HG02943 (cell line): ENCODE measurements around the gene AQP6.

Experiments
- ATAC-seq: cut with Tn5 transposase; IDR thresholded peaks from one replicate; pipeline ENCODE4 v1.9.1; 2021; ENCODE audit warnings: mild to moderate bottlenecking, low read depth, moderate library complexity; ENCODE audit not compliant: unreplicated experiment

Gene AQP6

GRCh38 chr12:49972641-49973360 is at the start of gene AQP6:
TSS of gene AQP6 (plus strand) at chr12:49972947. CDS start at chr12:49973174, 227 bp downstream.
- ATAC-seq: no peak

- ATAC-seq: no peak
Measured at GRCh38 chr12:49923035-49923644, 49.6 kb upstream of the AQP6 start.

GRCh38 chr12:49923880-49924556 is 48.7 kb upstream of the AQP6 start:
- ATAC-seq: no peak

GRCh38 chr12:49924628-49925246 is 48.0 kb upstream of the AQP6 start:
- no peak for ATAC-seq

- ATAC-seq: no peak
Measured at GRCh38 chr12:49925433-49926204, 47.1 kb upstream of the AQP6 start.

GRCh38 chr12:49928471-49928870 is 44.3 kb upstream of the AQP6 start:
- ATAC-seq: no peak

- ATAC-seq: no peak
Measured at GRCh38 chr12:49929581-49929980, 43.2 kb upstream of the AQP6 start.

GRCh38 chr12:49930515-49931288 is 42.0 kb upstream of the AQP6 start:
- ATAC-seq: no peak

- no peak for ATAC-seq
Measured at GRCh38 chr12:49932023-49932422, 40.7 kb upstream of the AQP6 start.

GRCh38 chr12:49932533-49933130 is 40.1 kb upstream of the AQP6 start:
- ATAC-seq: no peak

GRCh38 chr12:49933796-49934195 is 39.0 kb upstream of the AQP6 start:
- no peak for ATAC-seq

GRCh38 chr12:49934505-49934904 is 38.2 kb upstream of the AQP6 start:
- no peak for ATAC-seq

GRCh38 chr12:49936925-49937324 is 35.8 kb upstream of the AQP6 start:
- no peak for ATAC-seq

- no peak for ATAC-seq
Measured at GRCh38 chr12:49937639-49938300, 35.0 kb upstream of the AQP6 start.

- no peak for ATAC-seq
Measured at GRCh38 chr12:49939307-49939706, 33.4 kb upstream of the AQP6 start.

- ATAC-seq: no peak
Measured at GRCh38 chr12:49939707-49940106, 33.0 kb upstream of the AQP6 start.

GRCh38 chr12:49941556-49942511 is 30.9 kb upstream of the AQP6 start:
- no peak for ATAC-seq

GRCh38 chr12:49942512-49942893 is 30.2 kb upstream of the AQP6 start:
- no peak for ATAC-seq
